HEK293T (cell line): ENCODE measurements around the gene PARVB.

Experiments
- CTCF ChIA-PET: fragments of 350-600 bp; formaldehyde crosslinking; extraction: SDS; loops from one replicate; lab custom pipeline; 2021; ENCODE audit warnings: antibody characterized with exemption, inconsistent platforms; lab: Yijun Ruan, JAX
- POLR2A ChIA-PET: fragments of 350-600 bp; formaldehyde crosslinking; extraction: SDS; loops from one replicate; lab custom pipeline; 2020; ENCODE audit warnings: antibody characterized with exemption, inconsistent platforms; lab: Yijun Ruan, JAX
- DNase-seq: peaks from one replicate; pipeline ENCODE4 v3.0.0; 2012; ENCODE audit warnings: mixed read lengths; ENCODE audit errors: extremely low spot score
- ARNT ChIP-seq: fragments of 450-650 bp; IDR thresholded peaks from 2 replicates; pipeline ENCODE4 v1.6.1; 2017; ENCODE audit warnings: mild to moderate bottlenecking
- BHLHE40 ChIP-seq: fragments of 450-650 bp; IDR thresholded peaks from 2 replicates; pipeline ENCODE4 v1.6.1; 2016; ENCODE audit warnings: mild to moderate bottlenecking, moderate library complexity, borderline replicate concordance
- CTBP1 ChIP-seq: fragments of 450-650 bp; IDR thresholded peaks from 2 replicates; pipeline ENCODE4 v1.6.1; 2016; ENCODE audit warnings: borderline replicate concordance
- ELF4 ChIP-seq: fragments of 450-650 bp; IDR thresholded peaks from 2 replicates; pipeline ENCODE4 v1.6.1; 2017; ENCODE audit warnings: antibody characterized with exemption
- FOXA1 ChIP-seq: fragments of 450-650 bp; IDR thresholded peaks from 2 replicates; pipeline ENCODE4 v1.6.1; 2016; ENCODE audit warnings: mild to moderate bottlenecking
- FOXK2 ChIP-seq: fragments of 450-650 bp; IDR thresholded peaks from 2 replicates; pipeline ENCODE4 v1.6.1; 2016; ENCODE audit warnings: mild to moderate bottlenecking
- FOXM1 ChIP-seq: fragments of 450-650 bp; IDR thresholded peaks from 2 replicates; pipeline ENCODE4 v1.6.1; 2017; ENCODE audit warnings: mild to moderate bottlenecking, borderline replicate concordance
- HDGF ChIP-seq: fragments of 450-650 bp; IDR thresholded peaks from 2 replicates; pipeline ENCODE4 v1.6.1; 2017; ENCODE audit warnings: antibody characterized with exemption, borderline replicate concordance
- L3MBTL2 ChIP-seq: fragments of 450-650 bp; conservative IDR thresholded peaks from 2 replicates; pipeline ENCODE4 v1.6.1; 2016; ENCODE audit warnings: mild to moderate bottlenecking
- LEF1 ChIP-seq: fragments of 450-650 bp; IDR thresholded peaks from 2 replicates; pipeline ENCODE4 v1.6.1; 2017; ENCODE audit warnings: mild to moderate bottlenecking, borderline replicate concordance
- NFRKB ChIP-seq: fragments of 450-650 bp; IDR thresholded peaks from 2 replicates; pipeline ENCODE4 v1.6.1; 2016; ENCODE audit warnings: mild to moderate bottlenecking, moderate library complexity
- SP1 ChIP-seq: fragments of 450-650 bp; IDR thresholded peaks from 2 replicates; pipeline ENCODE4 v1.6.1; 2017
- SUZ12 ChIP-seq: fragments of 450-650 bp; IDR thresholded peaks from 2 replicates; pipeline ENCODE4 v1.6.1; 2016; ENCODE audit warnings: mild to moderate bottlenecking
- TARDBP ChIP-seq: fragments of 450-650 bp; IDR thresholded peaks from 2 replicates; pipeline ENCODE4 v1.6.1; 2016
- ZNF384 ChIP-seq: fragments of 450-650 bp; IDR thresholded peaks from 2 replicates; pipeline ENCODE4 v1.6.1; 2016
- TF ChIP-seq, protein P1 (sequence below): fragments of 450-650 bp; IDR thresholded peaks from 2 replicates; pipeline ENCODE4 v1.6.1; 2016

PARVB gene

DNA sequence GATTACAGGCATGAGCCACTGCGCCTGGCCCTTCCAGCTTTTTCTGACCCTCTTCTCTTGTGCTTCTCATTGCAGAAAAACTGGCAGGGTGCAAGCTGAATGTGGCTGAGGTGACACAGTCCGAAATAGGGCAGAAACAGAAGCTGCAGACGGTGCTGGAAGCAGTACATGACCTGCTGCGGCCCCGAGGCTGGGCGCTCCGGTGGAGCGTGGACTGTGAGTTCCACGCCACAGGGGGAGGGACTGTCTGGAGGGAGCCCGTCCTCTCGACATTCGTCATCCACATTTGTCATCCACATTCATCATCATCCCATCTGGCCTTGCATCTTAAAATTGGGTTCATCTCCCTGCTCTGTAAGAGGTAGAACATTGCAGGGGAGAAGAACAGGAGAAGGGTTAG lies 107.3 kb downstream of the PARVB start:
- DNase-seq: no peak
- ChIA-PET CTCF (interaction anchor here (0.5 kb wide), 1 partner anchor 1659 kb away, joined by 3 read pairs; no protein-coding TSS in a partner anchor), POLR2A (no interaction called here)
- TF ChIP-seq FOXM1 (no peak), TARDBP (no peak), HDGF (no peak), ARNT (no peak), LEF1 (no peak), CTBP1 (no peak), ELF4 (no peak), L3MBTL2 (no peak), FOXK2 (no peak), SP1 (no peak), SUZ12 (no peak), ZNF384 (no peak), NFRKB (no peak), FOXA1 (no peak), BHLHE40 (no peak)
- TF ChIP-seq, protein P1, sequence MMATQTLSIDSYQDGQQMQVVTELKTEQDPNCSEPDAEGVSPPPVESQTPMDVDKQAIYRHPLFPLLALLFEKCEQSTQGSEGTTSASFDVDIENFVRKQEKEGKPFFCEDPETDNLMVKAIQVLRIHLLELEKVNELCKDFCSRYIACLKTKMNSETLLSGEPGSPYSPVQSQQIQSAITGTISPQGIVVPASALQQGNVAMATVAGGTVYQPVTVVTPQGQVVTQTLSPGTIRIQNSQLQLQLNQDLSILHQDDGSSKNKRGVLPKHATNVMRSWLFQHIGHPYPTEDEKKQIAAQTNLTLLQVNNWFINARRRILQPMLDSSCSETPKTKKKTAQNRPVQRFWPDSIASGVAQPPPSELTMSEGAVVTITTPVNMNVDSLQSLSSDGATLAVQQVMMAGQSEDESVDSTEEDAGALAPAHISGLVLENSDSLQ: no peak

DNA sequence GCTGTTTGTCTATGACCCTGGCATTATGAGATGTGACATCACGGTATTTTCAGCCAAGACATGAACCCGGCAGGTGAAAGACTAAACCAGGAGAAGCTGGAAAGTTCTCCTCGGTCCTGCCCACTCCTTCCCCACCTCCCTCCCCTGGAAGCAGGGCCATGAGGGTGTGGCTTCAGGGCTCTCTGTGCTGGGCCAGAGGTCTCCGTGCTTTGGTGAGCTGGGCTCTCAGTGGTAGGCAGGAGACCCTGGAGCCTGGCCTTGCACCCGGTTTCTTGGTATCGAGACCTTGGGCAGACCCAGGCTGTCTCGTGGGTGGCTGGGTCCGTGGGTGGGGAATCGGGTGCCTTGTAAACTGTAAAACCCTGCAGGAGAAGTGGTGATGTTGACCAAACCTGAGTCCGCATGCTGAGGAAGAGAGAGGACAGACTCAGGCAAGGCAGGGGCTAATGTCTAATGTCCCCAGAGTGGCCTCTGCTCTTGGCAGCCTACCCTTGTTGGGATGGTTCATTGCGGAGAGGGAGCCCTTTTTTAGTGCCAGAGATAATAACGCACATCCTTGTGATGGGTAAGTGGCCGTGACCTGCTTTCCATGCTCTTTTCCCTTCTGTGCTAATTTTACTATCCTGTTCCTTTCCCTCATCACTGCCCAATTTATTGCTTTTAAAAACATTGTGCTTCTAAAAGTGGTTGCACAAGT lies 108.0 kb downstream of the PARVB start:
- no peak for DNase-seq
- no peak for TF ChIP-seq CTBP1
- no peak for TF ChIP-seq SP1
- no peak for TF ChIP-seq FOXM1
- no peak for TF ChIP-seq SUZ12
- TF ChIP-seq, protein P1: no peak
- TF ChIP-seq LEF1: no peak
- TF ChIP-seq HDGF: no peak
- no peak for TF ChIP-seq NFRKB
- TF ChIP-seq ZNF384: no peak
- TF ChIP-seq ARNT: no peak
- no peak for TF ChIP-seq L3MBTL2
- TF ChIP-seq TARDBP: no peak
- ChIA-PET CTCF (no interaction called here), POLR2A (no interaction called here)

GRCh38 chr22:44132724-44133123 lies 108.6 kb downstream of the PARVB start:
- no peak for TF ChIP-seq NFRKB
- TF ChIP-seq HDGF: no peak
- TF ChIP-seq CTBP1: no peak
- no peak for TF ChIP-seq FOXK2
- TF ChIP-seq BHLHE40: no peak
- no peak for TF ChIP-seq ELF4
- no peak for TF ChIP-seq FOXM1
- TF ChIP-seq FOXA1: no peak
- TF ChIP-seq, protein P1: no peak
- no peak for TF ChIP-seq L3MBTL2
- no peak for TF ChIP-seq ZNF384
- TF ChIP-seq SP1: no peak
- ChIA-PET CTCF (no interaction called here), POLR2A (no interaction called here)
- DNase-seq: no peak

GRCh38 chr22:44133161-44133560 lies 109.1 kb downstream of the PARVB start:
- no peak for TF ChIP-seq L3MBTL2
- TF ChIP-seq LEF1: no peak
- TF ChIP-seq SUZ12: no peak
- no peak for TF ChIP-seq FOXM1
- TF ChIP-seq CTBP1: no peak
- TF ChIP-seq NFRKB: no peak
- no peak for TF ChIP-seq HDGF
- CTCF ChIA-PET: no interaction called here
- POLR2A ChIA-PET: no interaction called here
- DNase-seq: no peak

DNA sequence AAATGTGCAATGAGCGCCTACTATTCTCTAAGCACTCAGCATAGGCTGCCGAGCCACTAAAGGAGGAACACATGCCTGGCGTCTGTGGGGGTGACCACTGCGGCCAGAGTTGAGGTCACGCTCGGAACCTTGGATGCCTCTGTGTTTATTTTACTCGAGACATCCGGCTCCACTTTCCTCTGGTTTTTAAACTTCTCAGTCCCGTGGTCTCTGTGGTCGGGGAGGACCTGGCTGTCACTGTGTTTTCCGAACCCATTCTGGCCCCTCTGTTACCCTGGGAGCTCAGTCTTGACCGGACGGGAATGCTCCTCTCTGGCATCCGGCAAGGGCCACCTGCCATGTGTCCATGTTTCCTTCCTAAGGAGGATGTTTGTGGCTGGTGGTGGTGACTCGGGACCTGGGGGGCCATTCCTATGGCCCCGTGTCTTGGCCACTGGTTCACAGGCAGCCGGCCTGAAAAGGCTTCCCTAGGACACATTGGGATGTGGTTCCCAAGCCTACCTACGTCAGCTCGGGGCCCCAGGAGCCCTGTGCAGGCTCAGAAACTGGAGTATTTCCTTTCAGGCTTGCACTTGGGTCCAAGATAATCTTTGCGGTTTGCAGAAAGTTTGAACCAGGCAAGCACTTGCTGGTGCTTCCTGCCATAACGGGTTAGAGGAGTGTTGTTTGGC lies 109.9 kb downstream of the PARVB start:
- ChIA-PET POLR2A (no interaction called here), CTCF (no interaction called here)
- TF ChIP-seq CTBP1: no peak
- no peak for TF ChIP-seq FOXM1
- TF ChIP-seq NFRKB: no peak
- TF ChIP-seq L3MBTL2: no peak
- no peak for TF ChIP-seq HDGF
- TF ChIP-seq BHLHE40: no peak
- no peak for TF ChIP-seq FOXA1
- TF ChIP-seq TARDBP: no peak
- TF ChIP-seq, protein P1: no peak
- no peak for TF ChIP-seq ARNT
- no peak for TF ChIP-seq SUZ12
- TF ChIP-seq LEF1: no peak
- DNase-seq: no peak
